Keratinocyte (primary cell): ENCODE data around the gene CENPP. TPM values are rescaled to one million over a fixed set of nuclear protein-coding genes. Genes with fewer than 3 reads are reported as not detected.

Experiments used
- DNase-seq: peaks from one replicate; pipeline ENCODE4 v3.0.0-alpha.2; 2011; ENCODE audit warnings: low read depth, missing footprints, low spot score
- FAIRE-seq: peaks from 2 replicates; lab custom pipeline; 2011; peaks lifted over from hg19 to GRCh38; lab: Jason Lieb, UNC
- H2AFZ ChIP-seq: 2 replicates; pipeline ENCODE4 v1.6.0; 2012; ENCODE audit warnings: low read length, control low read depth, inconsistent platforms; ENCODE audit not compliant: control insufficient read depth
- H3K27ac ChIP-seq: 2 replicates; pipeline ENCODE4 v1.5.1; 2011; ENCODE audit warnings: low read length; ENCODE audit not compliant: control insufficient read depth, insufficient read depth
- H3K27me3 ChIP-seq: 3 replicates; pipeline ENCODE4 v1.6.0; 2011; ENCODE audit warnings: low read length; ENCODE audit not compliant: control insufficient read depth, insufficient read depth; ENCODE audit errors: extremely low read depth
- H3K36me3 ChIP-seq, 2 experiments: 2 replicates in 1 of 2; 3 replicates in 1 of 2; pipeline ENCODE4 v1.5.1; 2011; ENCODE audit warnings: low read length in 2 of 2, mild to moderate bottlenecking in 1 of 2; ENCODE audit not compliant: control insufficient read depth in 2 of 2, insufficient read depth in 2 of 2; ENCODE audit errors: extremely low read depth in 1 of 2
- H3K4me1 ChIP-seq: 3 replicates; pipeline ENCODE4 v1.5.1; 2011; ENCODE audit warnings: low read length; ENCODE audit not compliant: control insufficient read depth, insufficient read depth; ENCODE audit errors: extremely low read depth
- H3K4me2 ChIP-seq: 3 replicates; pipeline ENCODE4 v1.6.0; 2011; ENCODE audit warnings: low read depth, low read length; ENCODE audit not compliant: control insufficient read depth, insufficient read depth; ENCODE audit errors: extremely low read depth
- H3K4me3 ChIP-seq, 3 experiments: fragments of 200-600 bp in 1 of 3; sonication (generic) in 1 of 3; 2 replicates in 2 of 3; 3 replicates in 1 of 3; pipeline ENCODE4 v1.5.1; 2011 to 2016; ENCODE audit warnings: low read length in 3 of 3, mild to moderate bottlenecking in 3 of 3, control low read depth in 2 of 3, inconsistent platforms in 1 of 3, low read depth in 1 of 3, mixed read lengths in 1 of 3, mixed run types in 1 of 3, moderate library complexity in 1 of 3; ENCODE audit not compliant: control insufficient read depth in 2 of 3, insufficient read depth in 2 of 3; ENCODE audit errors: extremely low read depth in 1 of 3
- H3K79me2 ChIP-seq: 2 replicates; pipeline ENCODE4 v1.6.0; 2012; ENCODE audit warnings: low read length; ENCODE audit not compliant: control insufficient read depth, insufficient read depth
- H3K9ac ChIP-seq: 3 replicates; pipeline ENCODE4 v1.6.0; 2011; ENCODE audit warnings: low read length; ENCODE audit not compliant: control insufficient read depth, insufficient read depth; ENCODE audit errors: extremely low read depth
- H3K9me1 ChIP-seq: 3 replicates; pipeline ENCODE4 v1.6.0; 2011; ENCODE audit warnings: low read length; ENCODE audit not compliant: control insufficient read depth, insufficient read depth; ENCODE audit errors: extremely low read depth
- H3K9me3 ChIP-seq: 2 replicates; pipeline ENCODE4 v1.5.1; 2012; ENCODE audit warnings: low read depth, low read length; ENCODE audit not compliant: control insufficient read depth
- H4K20me1 ChIP-seq: 3 replicates; pipeline ENCODE4 v1.6.0; 2011; ENCODE audit warnings: low read length; ENCODE audit not compliant: control insufficient read depth, insufficient read depth; ENCODE audit errors: extremely low read depth
- CTCF ChIP-seq, 3 experiments: IDR thresholded peaks in 1 of 3; conservative IDR thresholded peaks in 1 of 3; optimal IDR thresholded peaks in 1 of 3; 2 replicates in 2 of 3; 3 replicates in 1 of 3; pipeline versions ENCODE3 to v1.5.1; 2011; ENCODE audit warnings: low read length in 3 of 3, mild to moderate bottlenecking in 3 of 3, moderate library complexity in 2 of 3, control low read depth in 1 of 3, inconsistent platforms in 1 of 3; ENCODE audit not compliant: insufficient read depth in 2 of 3; ENCODE audit errors: extremely low read depth in 1 of 3
- EZH2 ChIP-seq: IDR thresholded peaks from one replicate; pipeline ENCODE4 v1.6.1; 2012; ENCODE audit warnings: inconsistent platforms, mild to moderate bottlenecking, low read length, moderate library complexity
- dilution Hi-C: fragments of 300-500 bp; cut with MboI; formaldehyde crosslinking; loops from one replicate; pipeline ENCODE4 v1.7.0; 2020; ENCODE audit warnings: low sequenced_read_pairs; ENCODE audit not compliant: extremely low pct_ligation_motif_present
- polyA plus RNA-seq, 5 experiments: library from polyadenylated mRNA; depleted of rRNA in 3 of 5; stranded (reverse) in 3 of 5; stranded (forward) in 1 of 5; unstranded in 1 of 5; fragments of >200 nt; gene quantifications; 1 replicate in 1 of 5; 2 replicates in 3 of 5; 3 replicates in 1 of 5; pipeline versions ENCODE4 v1.2.1 to v1.2.3, GENCODE V29; 2011 to 2012; ENCODE audit warnings: missing spikeins in 2 of 5, low read depth in 1 of 5, low replicate concordance in 1 of 5

Gene CENPP
- polyA plus RNA-seq, 1 donor (not counting 4 experiments of a cell fraction or from before 2014, with no cell fraction given) = 6.7 TPM

GRCh38 chr9:92530893-92531292 lies 205.1 kb downstream of the CENPP start:
- Histone ChIP-seq H4K20me1 (no peaks in the 10 kb centered on the region), H3K9ac (no peak overlapping the region), H2AFZ (no peak overlapping the region), H3K4me2 (no peak overlapping the region), H3K27me3 (no peaks in the 10 kb centered on the region), H3K79me2 (no peaks in the 10 kb centered on the region), H3K36me3 (no peaks in the 10 kb centered on the region), H3K9me1 (no peaks in the 10 kb centered on the region), H3K27ac (no peak overlapping the region), H3K4me3 (no peak overlapping the region), H3K4me1 (no peaks in the 10 kb centered on the region), H3K9me3 (no peaks in the 10 kb centered on the region)
- DNase-seq = no peak
- dilution Hi-C loops = no loop called here
- FAIRE-seq = no peak
- no peak for TF ChIP-seq EZH2
- no peak for TF ChIP-seq CTCF (optimal IDR thresholded peaks at IDR 0.05 in 1 of 3, IDR thresholded peaks at IDR 0.05 in 1 of 3, conservative IDR thresholded peaks at IDR 0.05 in 1 of 3; ENCODE audit: extremely low read depth in 1 of 3, insufficient read depth in 2 of 3, low read length in 3 of 3)

DNA sequence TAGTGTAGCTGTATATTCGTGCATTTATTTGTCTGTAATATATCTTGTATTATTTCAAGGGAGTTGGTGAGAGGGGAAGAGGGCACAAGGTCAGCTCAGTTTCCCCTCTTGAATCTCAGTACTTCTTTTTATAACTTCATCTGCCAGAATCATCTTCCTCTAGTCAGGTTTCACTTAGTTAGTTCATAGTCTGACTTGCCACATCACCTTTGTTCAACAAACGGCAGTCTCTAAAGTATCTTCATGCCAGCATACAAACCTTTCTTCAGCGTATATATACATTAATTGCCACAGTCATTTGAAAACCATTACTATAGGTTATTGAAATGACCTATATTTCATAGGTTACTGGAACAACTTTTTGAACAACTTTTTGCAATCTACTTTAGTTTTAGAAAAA lies 208.5 kb downstream of the CENPP start:
- no peaks in the 10 kb centered on the region for H3K79me2 ChIP-seq
- H3K27me3 ChIP-seq = no peaks in the 10 kb centered on the region
- DNase-seq = no peak
- FAIRE-seq = no peak
- H3K9ac ChIP-seq = no peak overlapping the region
- dilution Hi-C loops = no loop called here
- no peaks in the 10 kb centered on the region for H3K9me3 ChIP-seq
- peak overlapping the region; percentile 25 for H3K4me2 ChIP-seq
- no peaks in the 10 kb centered on the region for H3K9me1 ChIP-seq
- no peaks in the 10 kb centered on the region for H3K4me1 ChIP-seq
- H3K4me3 ChIP-seq = no peak overlapping the region
- H3K27ac ChIP-seq = no peak overlapping the region
- no peaks in the 10 kb centered on the region for H3K36me3 ChIP-seq
- TF ChIP-seq CTCF (optimal IDR thresholded peaks at IDR 0.05 in 1 of 3, IDR thresholded peaks at IDR 0.05 in 1 of 3, conservative IDR thresholded peaks at IDR 0.05 in 1 of 3; ENCODE audit: extremely low read depth in 1 of 3, insufficient read depth in 2 of 3, low read length in 3 of 3) = no peak
- TF ChIP-seq EZH2 = no peak
- no peak overlapping the region for H2AFZ ChIP-seq
- no peaks in the 10 kb centered on the region for H4K20me1 ChIP-seq
